SK-N-SH (cell line): ENCODE data around the gene ADCK1. TPM values are rescaled to one million over a fixed set of nuclear protein-coding genes. Genes with fewer than 3 reads are reported as not detected.

ENCODE experiments used
- CTCF ChIA-PET: fragments of 300-600, 350-600 bp; formaldehyde crosslinking; extraction: SDS; loops from one replicate; lab custom pipeline; 2021; lab: Yijun Ruan, JAX
- POLR2A ChIA-PET: fragments of 350-600 bp; sonication (Branson Sonifier 250); formaldehyde crosslinking; extraction: SDS; loops from one replicate; lab custom pipeline; 2020; ENCODE audit warnings: antibody characterized with exemption, inconsistent platforms; lab: Yijun Ruan, JAX
- DNase-seq: peaks from one replicate; pipeline ENCODE4 v3.0.0; 2012
- H2AFZ ChIP-seq: fragments of 200-600 bp; sonication (generic); 2 replicates; pipeline ENCODE4 v1.8.1; 2016; ENCODE audit warnings: antibody characterized with exemption, mild to moderate bottlenecking, low read depth
- H3F3A ChIP-seq: fragments of 200-600 bp; sonication (generic); replicated peaks from 2 replicates; pipeline ENCODE3; 2016; ENCODE audit warnings: antibody characterized with exemption, mild to moderate bottlenecking; ENCODE audit not compliant: insufficient read depth
- H3K27ac ChIP-seq, 2 experiments: fragments of 200-500 bp in 1 of 2; fragments of 200-600 bp in 1 of 2; sonication (Bioruptor generic) in 1 of 2; sonication (generic), shearing (Covaris generic) in 1 of 2; 2 replicates each; pipeline versions ENCODE4 v1.5.1 to v1.6.1; 2014 to 2016; ENCODE audit warnings: low read depth in 2 of 2, inconsistent platforms in 1 of 2, low read length in 1 of 2, mild to moderate bottlenecking in 1 of 2, mixed read lengths in 1 of 2
- H3K27me3 ChIP-seq: fragments of 200-600 bp; sonication (generic), shearing (Covaris generic); 2 replicates; pipeline ENCODE4 v1.6.1; 2016; ENCODE audit warnings: mixed run types; ENCODE audit not compliant: insufficient read depth
- H3K36me3 ChIP-seq, 2 experiments: fragments of 200-500 bp in 1 of 2; fragments of 200-600 bp in 1 of 2; sonication (Bioruptor generic) in 1 of 2; sonication (generic) in 1 of 2; replicated peaks in 1 of 2; 2 replicates each; pipeline versions ENCODE3 to v1.5.1; 2014 to 2016; ENCODE audit warnings: low read length in 1 of 2, mild to moderate bottlenecking in 1 of 2; ENCODE audit not compliant: insufficient read depth in 2 of 2, control insufficient read depth in 1 of 2
- H3K4me1 ChIP-seq, 2 experiments: fragments of 200-500 bp in 1 of 2; fragments of 200-600 bp in 1 of 2; sonication (Bioruptor generic) in 1 of 2; sonication (generic), shearing (Covaris generic) in 1 of 2; 2 replicates each; pipeline versions ENCODE4 v1.5.1 to v1.6.1; 2014 to 2016; ENCODE audit warnings: low read depth in 1 of 2, low read length in 1 of 2, mixed run types in 1 of 2; ENCODE audit not compliant: insufficient read depth in 2 of 2, control insufficient read depth in 1 of 2
- H3K4me2 ChIP-seq: fragments of 200-600 bp; sonication (generic), shearing (Covaris generic); 2 replicates; pipeline ENCODE4 v1.6.1; 2017; ENCODE audit warnings: mixed run types
- H3K4me3 ChIP-seq, 2 experiments: fragments of 200-500 bp in 1 of 2; fragments of 200-600 bp in 1 of 2; sonication (Bioruptor generic) in 1 of 2; sonication (generic), shearing (Covaris generic) in 1 of 2; 2 replicates each; pipeline versions ENCODE4 v1.5.1 to v1.8.1; 2014 to 2016; ENCODE audit warnings: low read depth in 2 of 2, inconsistent platforms in 1 of 2, low read length in 1 of 2, mild to moderate bottlenecking in 1 of 2, mixed read lengths in 1 of 2, moderate library complexity in 1 of 2
- H3K79me2 ChIP-seq: fragments of 200-600 bp; sonication (generic); 2 replicates; pipeline ENCODE4 v1.8.1; 2017; ENCODE audit warnings: mild to moderate bottlenecking; ENCODE audit not compliant: insufficient read depth
- H3K9ac ChIP-seq: fragments of 200-600 bp; sonication (generic); 2 replicates; pipeline ENCODE4 v1.6.1; 2017; ENCODE audit warnings: mixed run types
- H3K9me2 ChIP-seq: fragments of 200-600 bp; sonication (generic); 2 replicates; pipeline ENCODE4 v1.6.1; 2017; ENCODE audit warnings: mixed run types
- H3K9me3 ChIP-seq: fragments of 200-600 bp; sonication (generic); 2 replicates; pipeline ENCODE4 v1.6.1; 2017; ENCODE audit warnings: mixed run types, mild to moderate bottlenecking, moderate library complexity
- H4K20me1 ChIP-seq: fragments of 200-600 bp; sonication (generic); 2 replicates; pipeline ENCODE4 v1.6.1; 2017; ENCODE audit warnings: mild to moderate bottlenecking, mixed run types; ENCODE audit not compliant: insufficient read depth
- ELF1 ChIP-seq: IDR thresholded peaks from 2 replicates; pipeline ENCODE4 v1.4.0; 2012
- FOSL2 ChIP-seq: IDR thresholded peaks from 2 replicates; pipeline ENCODE4 v1.4.0; 2012; ENCODE audit warnings: low read depth, mild to moderate bottlenecking, moderate library complexity, borderline replicate concordance
- FOXJ3 ChIP-seq: sonication (generic); formaldehyde crosslinking; IDR thresholded peaks from 2 replicates; pipeline ENCODE4 v1.5.1; 2020; ENCODE audit warnings: mild to moderate bottlenecking, missing genetic modification reagents
- FOXM1 ChIP-seq: IDR thresholded peaks from 2 replicates; pipeline ENCODE4 v1.4.0; 2012; ENCODE audit warnings: low read depth, mild to moderate bottlenecking
- GABPA ChIP-seq: IDR thresholded peaks from 2 replicates; pipeline ENCODE4 v1.4.0; 2012; ENCODE audit warnings: low read depth, mild to moderate bottlenecking
- GATA2 ChIP-seq: sonication (generic); formaldehyde crosslinking; IDR thresholded peaks from 2 replicates; pipeline ENCODE4 v1.5.0; 2020; ENCODE audit warnings: mild to moderate bottlenecking, missing genetic modification reagents
- MXI1 ChIP-seq: IDR thresholded peaks from 2 replicates; pipeline ENCODE4 v1.6.1; 2012; ENCODE audit warnings: mild to moderate bottlenecking, low read depth, low read length, improper control_type of control experiment
- NFIC ChIP-seq: IDR thresholded peaks from 2 replicates; pipeline ENCODE4 v1.4.0; 2012; ENCODE audit warnings: borderline replicate concordance
- RAD21 ChIP-seq: IDR thresholded peaks from 2 replicates; pipeline ENCODE4 v1.6.1; 2012; ENCODE audit warnings: mild to moderate bottlenecking, low read length
- SMC3 ChIP-seq: IDR thresholded peaks from 2 replicates; pipeline ENCODE4 v1.6.1; 2012; ENCODE audit warnings: low read depth, low read length, improper control_type of control experiment
- TAF1 ChIP-seq: IDR thresholded peaks from 2 replicates; pipeline ENCODE4 v1.6.1; 2012; ENCODE audit warnings: low read depth, mild to moderate bottlenecking, low read length, moderate library complexity, borderline replicate concordance
- YY1 ChIP-seq: IDR thresholded peaks from 2 replicates; pipeline ENCODE4 v1.4.0; 2012; ENCODE audit warnings: low read depth, mild to moderate bottlenecking
- whole genome bisulfite sequencing: methylation state at CpG from one replicate; pipeline ENCODE4 v1.1.6; 2017; ENCODE audit warnings: low lambda C conversion rate; 5-methylcytosine and 5-hydroxymethylcytosine counted together
- polyA plus RNA-seq, 3 experiments: library from polyadenylated mRNA; depleted of rRNA; stranded (reverse); fragments of >200 nt; gene quantifications; 2 replicates each; pipeline ENCODE4 v1.2.3, GENCODE V29; 2012
- TF ChIP-seq, protein P1 (sequence below): IDR thresholded peaks from 2 replicates; pipeline ENCODE4 v1.4.0; 2012; ENCODE audit warnings: low read depth, borderline replicate concordance
- TF ChIP-seq, protein P2 (sequence below): IDR thresholded peaks from 2 replicates; pipeline ENCODE4 v1.4.0; 2012; ENCODE audit warnings: low read depth

ADCK1 gene
- polyA plus RNA-seq, 1 of the 3 experiments (the other 2 are of a cell fraction), result 11.4 TPM

DNA sequence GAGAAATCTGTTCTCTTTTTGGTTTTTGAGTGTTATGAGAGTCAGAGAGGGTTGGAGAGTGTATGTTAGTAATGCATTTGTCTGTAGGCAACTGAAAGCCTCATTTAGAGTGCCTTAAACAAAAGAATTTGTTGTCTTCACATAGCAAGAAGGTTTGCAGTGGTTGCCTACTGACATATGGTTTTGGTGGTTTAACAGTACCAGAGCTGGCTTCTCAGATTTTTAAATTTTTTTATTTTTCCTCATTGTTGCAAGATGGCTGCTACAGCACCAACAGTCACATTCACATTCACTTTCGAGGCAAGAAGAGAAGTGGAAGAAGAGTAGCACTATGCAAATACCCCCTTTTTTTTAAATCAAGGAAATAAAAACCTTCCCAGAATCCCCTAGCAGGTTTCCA is 106.5 kb downstream of the ADCK1 start (continued):
- TF ChIP-seq, protein P1, sequence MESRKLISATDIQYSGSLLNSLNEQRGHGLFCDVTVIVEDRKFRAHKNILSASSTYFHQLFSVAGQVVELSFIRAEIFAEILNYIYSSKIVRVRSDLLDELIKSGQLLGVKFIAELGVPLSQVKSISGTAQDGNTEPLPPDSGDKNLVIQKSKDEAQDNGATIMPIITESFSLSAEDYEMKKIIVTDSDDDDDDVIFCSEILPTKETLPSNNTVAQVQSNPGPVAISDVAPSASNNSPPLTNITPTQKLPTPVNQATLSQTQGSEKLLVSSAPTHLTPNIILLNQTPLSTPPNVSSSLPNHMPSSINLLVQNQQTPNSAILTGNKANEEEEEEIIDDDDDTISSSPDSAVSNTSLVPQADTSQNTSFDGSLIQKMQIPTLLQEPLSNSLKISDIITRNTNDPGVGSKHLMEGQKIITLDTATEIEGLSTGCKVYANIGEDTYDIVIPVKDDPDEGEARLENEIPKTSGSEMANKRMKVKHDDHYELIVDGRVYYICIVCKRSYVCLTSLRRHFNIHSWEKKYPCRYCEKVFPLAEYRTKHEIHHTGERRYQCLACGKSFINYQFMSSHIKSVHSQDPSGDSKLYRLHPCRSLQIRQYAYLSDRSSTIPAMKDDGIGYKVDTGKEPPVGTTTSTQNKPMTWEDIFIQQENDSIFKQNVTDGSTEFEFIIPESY, result no peak
- TF ChIP-seq SMC3, result no peak

DNA sequence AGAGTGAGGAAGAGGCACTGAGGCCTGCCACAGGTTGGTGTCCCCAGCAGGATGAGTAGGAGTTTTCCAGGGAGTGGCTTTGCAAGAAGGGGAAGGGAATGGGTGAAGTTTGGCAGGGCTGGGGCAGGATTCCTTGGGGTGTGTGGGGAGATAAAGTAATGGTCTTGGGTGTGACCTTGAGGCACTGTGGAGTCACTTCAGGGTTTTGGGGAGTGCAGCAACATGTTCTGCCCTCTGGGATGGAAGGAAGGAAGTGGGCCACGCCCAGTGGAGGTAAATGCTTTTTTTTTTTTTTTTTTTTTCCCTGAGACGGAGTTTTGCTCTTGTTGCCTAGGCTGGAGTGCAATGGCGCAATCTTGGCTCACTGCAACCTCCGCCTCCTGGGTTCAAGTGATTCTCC is 108.9 kb downstream of the ADCK1 start:
- Histone ChIP-seq H3K4me1 (peaks cover 0 to 8% of the 10 kb centered on the region in 2 experiments; a peak in 1 of 4 replicates), H3F3A (no peaks in the 10 kb centered on the region), H3K4me3 (no peak overlapping the region), H3K36me3 (no peaks in the 10 kb centered on the region), H3K4me2 (no peak overlapping the region), H3K9me3 (no peaks in the 10 kb centered on the region), H3K9ac (no peak overlapping the region), H2AFZ (no peak overlapping the region), H3K9me2 (no peaks in the 10 kb centered on the region), H3K27me3 (no peaks in the 10 kb centered on the region), H4K20me1 (no peaks in the 10 kb centered on the region), H3K79me2 (no peaks in the 10 kb centered on the region), H3K27ac (no peak overlapping the region)
- CTCF ChIA-PET, result no interaction called here
- TF ChIP-seq GABPA, result no peak
- no peak for DNase-seq
- 90% methylated on average over 4 of the region's 4 CpGs for WGBS
- POLR2A ChIA-PET, result no interaction called here

DNA sequence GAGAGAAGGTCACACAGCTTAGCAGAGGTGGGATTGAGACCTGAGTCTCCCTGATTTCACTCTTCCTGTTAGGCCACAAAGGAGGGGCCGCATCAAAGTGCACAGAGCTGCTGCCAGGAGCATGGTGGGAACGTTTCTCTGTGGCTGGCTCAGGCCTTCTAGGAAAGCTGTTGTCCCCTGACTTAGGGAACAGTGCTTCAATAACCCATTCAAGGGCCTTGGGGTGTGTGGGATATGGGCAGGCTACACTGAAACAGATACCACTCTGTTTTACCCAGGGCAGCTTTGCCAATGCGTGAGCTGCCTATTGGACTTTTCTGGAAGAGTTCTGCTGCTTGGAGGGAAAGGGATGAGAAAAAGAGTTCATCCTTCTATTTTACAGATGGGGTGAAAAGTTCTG is 110.0 kb downstream of the ADCK1 start:
- Histone ChIP-seq H2AFZ (no peak overlapping the region), H3K9me3 (no peaks in the 10 kb centered on the region), H3K4me3 (no peak overlapping the region), H3K27me3 (no peaks in the 10 kb centered on the region), H3K9me2 (no peaks in the 10 kb centered on the region), H4K20me1 (no peaks in the 10 kb centered on the region), H3K79me2 (no peaks in the 10 kb centered on the region), H3K4me2 (no peak overlapping the region), H3K4me1 (peaks cover 0 to 8% of the 10 kb centered on the region in 2 experiments; a peak in 1 of 4 replicates), H3K27ac (no peak overlapping the region), H3K9ac (no peak overlapping the region), H3F3A (no peaks in the 10 kb centered on the region), H3K36me3 (no peaks in the 10 kb centered on the region)
- POLR2A ChIA-PET, result no interaction called here
- CTCF ChIA-PET, result interaction anchor here (1.2 kb wide), 1 partner anchor 17 kb away, joined by 3 read pairs; no protein-coding TSS in a partner anchor
- DNase-seq, result no peak
- TF ChIP-seq SMC3, result no peak
- TF ChIP-seq GATA2, result no peak
- TF ChIP-seq RAD21, result no peak
- TF ChIP-seq YY1, result no peak
- TF ChIP-seq, protein P2, sequence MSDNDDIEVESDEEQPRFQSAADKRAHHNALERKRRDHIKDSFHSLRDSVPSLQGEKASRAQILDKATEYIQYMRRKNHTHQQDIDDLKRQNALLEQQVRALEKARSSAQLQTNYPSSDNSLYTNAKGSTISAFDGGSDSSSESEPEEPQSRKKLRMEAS, result no peak
- TF ChIP-seq, protein P1, result no peak
- no peak for TF ChIP-seq MXI1
- no peak for TF ChIP-seq TAF1
- TF ChIP-seq GABPA, result no peak
- no peak for TF ChIP-seq NFIC
- TF ChIP-seq FOSL2, result no peak
- no peak for TF ChIP-seq FOXM1
- TF ChIP-seq ELF1, result no peak
- TF ChIP-seq FOXJ3 (CRISPR knock-in tag), result no peak
- WGBS, result 88% methylated on average over 3 of the region's 3 CpGs
